Measurements from ENCODE around the gene GDF10.

GDF10 gene

GRCh38 chr10:47301833-47302232, 1.8 kb downstream of the GDF10 start:
- Histone ChIP-seq H3K36me3 (replicated peaks in 1 of 2; ENCODE audit: control insufficient read depth in 2 of 2, insufficient read depth in 2 of 2, low read length in 2 of 2) (no peaks in the 10 kb centered on the region), H2BK5ac (ENCODE audit: low read length) (no peak overlapping the region), H2AFZ (ENCODE audit: low read length) (no peak overlapping the region), H4K8ac (ENCODE audit: low read depth, low read length) (no peak overlapping the region), H2BK15ac (ENCODE audit: low read length) (no peak overlapping the region), H2AK5ac (ENCODE audit: low read depth, low read length) (no peak overlapping the region), H3K9me3 (replicated peaks in 1 of 2; ENCODE audit: control insufficient read depth in 2 of 2, insufficient read depth in 1 of 2, low read depth in 1 of 2, low read length in 2 of 2) (no peaks in the 10 kb centered on the region), H3K9ac (ENCODE audit: low read depth, low read length, poor library complexity) (no peak overlapping the region), H3K4me2 (ENCODE audit: insufficient read depth, low read length, poor library complexity, severe bottlenecking) (no peak overlapping the region), H3K18ac (ENCODE audit: low read length) (no peak overlapping the region), H3K23ac (ENCODE audit: low read depth, low read length, poor library complexity) (no peak overlapping the region), H4K91ac (ENCODE audit: low read depth, low read length, poor library complexity) (no peak overlapping the region), H2BK120ac (ENCODE audit: low read depth, low read length) (no peak overlapping the region), H3K27me3 (ENCODE audit: control insufficient read depth in 3 of 3, insufficient read depth in 3 of 3, low read depth in 1 of 3, low read length in 3 of 3) (peaks cover 0 to 53% (median 0%) of the 10 kb centered on the region in 3 experiments), H2BK12ac (ENCODE audit: low read length) (no peak overlapping the region), H3K4ac (ENCODE audit: low read length) (no peak overlapping the region), H3K14ac (ENCODE audit: low read length) (no peak overlapping the region), H3K27ac (replicated peaks; ENCODE audit: low read length) (no peak overlapping the region), H3K79me1 (ENCODE audit: low read depth, low read length) (no peaks in the 10 kb centered on the region), H3K4me3 (ENCODE audit: low read length in 2 of 2) (no peak overlapping the region), H3K4me1 (ENCODE audit: control insufficient read depth in 2 of 2, insufficient read depth in 1 of 2, low read depth in 1 of 2, low read length in 2 of 2) (peaks cover 10 to 18% of the 10 kb centered on the region in 2 donors)
- no peak for DNase-seq (ENCODE audit: low spot score)
- no CpG with 5 or more reads among the region's 2 CpGs for WGBS, 2 donors (ENCODE audit: extremely low coverage in 2 of 2, insufficient read length in 2 of 2, insufficient replicate concordance in 1 of 2)

DNA sequence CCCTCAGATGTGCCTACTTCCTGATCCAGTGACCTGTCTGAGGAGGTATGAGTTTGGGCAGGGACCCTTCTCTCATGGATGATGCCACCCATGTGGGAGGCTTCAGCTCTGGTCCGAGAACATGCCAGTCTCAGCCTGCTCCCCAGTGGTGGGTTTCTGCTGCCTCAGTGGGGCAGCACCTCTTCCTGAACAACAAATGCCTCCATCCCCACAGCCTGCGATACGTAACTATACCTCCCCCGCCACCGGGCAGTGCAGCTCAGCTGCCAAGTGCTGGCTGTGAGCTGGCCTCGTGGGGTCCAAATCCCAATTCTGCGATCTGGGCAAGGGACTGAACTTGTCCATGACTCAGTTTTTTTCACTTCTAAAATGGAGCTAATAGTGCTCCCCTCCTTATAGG, 3.1 kb downstream of the GDF10 start:
- Histone ChIP-seq H3K9me3 (replicated peaks in 1 of 2; ENCODE audit: control insufficient read depth in 2 of 2, insufficient read depth in 1 of 2, low read depth in 1 of 2, low read length in 2 of 2) (no peaks in the 10 kb centered on the region), H3K23ac (ENCODE audit: low read depth, low read length, poor library complexity) (no peak overlapping the region), H3K14ac (ENCODE audit: low read length) (peak overlapping the region; percentile 66), H4K91ac (ENCODE audit: low read depth, low read length, poor library complexity) (no peak overlapping the region), H3K4me1 (ENCODE audit: control insufficient read depth in 2 of 2, insufficient read depth in 1 of 2, low read depth in 1 of 2, low read length in 2 of 2) (peaks cover 5 to 10% of the 10 kb centered on the region in 2 donors), H2BK12ac (ENCODE audit: low read length) (no peak overlapping the region), H2BK15ac (ENCODE audit: low read length) (no peak overlapping the region), H3K79me1 (ENCODE audit: low read depth, low read length) (no peaks in the 10 kb centered on the region), H3K27me3 (ENCODE audit: control insufficient read depth in 3 of 3, insufficient read depth in 3 of 3, low read depth in 1 of 3, low read length in 3 of 3) (peaks cover 0 to 40% (median 0%) of the 10 kb centered on the region in 3 experiments), H3K36me3 (replicated peaks in 1 of 2; ENCODE audit: control insufficient read depth in 2 of 2, insufficient read depth in 2 of 2, low read length in 2 of 2) (no peaks in the 10 kb centered on the region), H3K27ac (replicated peaks; ENCODE audit: low read length) (no peak overlapping the region), H4K8ac (ENCODE audit: low read depth, low read length) (no peak overlapping the region), H3K9ac (ENCODE audit: low read depth, low read length, poor library complexity) (no peak overlapping the region), H3K18ac (ENCODE audit: low read length) (no peak overlapping the region), H3K4me3 (ENCODE audit: low read length in 2 of 2) (no peak overlapping the region), H2BK5ac (ENCODE audit: low read length) (no peak overlapping the region), H2BK120ac (ENCODE audit: low read depth, low read length) (no peak overlapping the region), H3K4ac (ENCODE audit: low read length) (no peak overlapping the region), H3K4me2 (ENCODE audit: insufficient read depth, low read length, poor library complexity, severe bottlenecking) (no peak overlapping the region), H2AK5ac (ENCODE audit: low read depth, low read length) (no peak overlapping the region), H2AFZ (ENCODE audit: low read length) (no peak overlapping the region)
- no peak for DNase-seq (ENCODE audit: low spot score)
- no CpG with 5 or more reads among the region's 7 CpGs for WGBS, 2 donors (ENCODE audit: extremely low coverage in 2 of 2, insufficient read length in 2 of 2, insufficient replicate concordance in 1 of 2)

DNA sequence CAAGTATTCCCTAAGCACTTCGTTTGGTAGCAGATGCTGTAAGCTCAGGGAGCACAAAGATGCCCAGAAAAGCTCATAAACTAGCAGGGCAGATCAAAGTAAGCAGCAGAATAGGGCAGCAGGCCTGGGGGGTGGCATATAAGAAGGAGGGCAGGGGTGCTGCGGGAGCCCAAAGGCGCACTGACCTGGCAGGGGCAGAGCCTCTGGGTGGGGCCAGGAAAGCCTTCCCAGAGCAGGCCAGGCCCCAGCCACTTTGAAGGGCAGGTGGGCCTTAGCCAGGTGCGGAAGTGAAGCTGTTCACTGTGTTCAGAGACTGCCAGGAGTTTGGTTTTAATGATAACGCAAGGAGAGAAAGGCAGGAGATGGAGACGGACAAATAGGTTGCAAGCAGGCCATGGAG, 3.9 kb downstream of the GDF10 start:
- Histone ChIP-seq H2BK5ac (ENCODE audit: low read length) (no peak overlapping the region), H4K91ac (ENCODE audit: low read depth, low read length, poor library complexity) (no peak overlapping the region), H3K4ac (ENCODE audit: low read length) (no peak overlapping the region), H3K18ac (ENCODE audit: low read length) (no peak overlapping the region), H3K4me2 (ENCODE audit: insufficient read depth, low read length, poor library complexity, severe bottlenecking) (no peak overlapping the region), H4K8ac (ENCODE audit: low read depth, low read length) (no peak overlapping the region), H3K79me1 (ENCODE audit: low read depth, low read length) (no peaks in the 10 kb centered on the region), H3K4me1 (ENCODE audit: control insufficient read depth in 2 of 2, insufficient read depth in 1 of 2, low read depth in 1 of 2, low read length in 2 of 2) (peaks cover 4 to 8% of the 10 kb centered on the region in 2 donors), H3K9ac (ENCODE audit: low read depth, low read length, poor library complexity) (no peak overlapping the region), H3K14ac (ENCODE audit: low read length) (no peak overlapping the region), H3K27me3 (ENCODE audit: control insufficient read depth in 3 of 3, insufficient read depth in 3 of 3, low read depth in 1 of 3, low read length in 3 of 3) (peaks cover 0 to 35% (median 0%) of the 10 kb centered on the region in 3 experiments), H3K27ac (replicated peaks; ENCODE audit: low read length) (no peak overlapping the region), H2BK15ac (ENCODE audit: low read length) (no peak overlapping the region), H2BK12ac (ENCODE audit: low read length) (no peak overlapping the region), H3K9me3 (replicated peaks in 1 of 2; ENCODE audit: control insufficient read depth in 2 of 2, insufficient read depth in 1 of 2, low read depth in 1 of 2, low read length in 2 of 2) (no peaks in the 10 kb centered on the region), H2BK120ac (ENCODE audit: low read depth, low read length) (no peak overlapping the region), H2AK5ac (ENCODE audit: low read depth, low read length) (no peak overlapping the region), H3K4me3 (ENCODE audit: low read length in 2 of 2) (no peak overlapping the region), H3K23ac (ENCODE audit: low read depth, low read length, poor library complexity) (peak overlapping the region; percentile 46), H2AFZ (ENCODE audit: low read length) (no peak overlapping the region), H3K36me3 (replicated peaks in 1 of 2; ENCODE audit: control insufficient read depth in 2 of 2, insufficient read depth in 2 of 2, low read length in 2 of 2) (no peaks in the 10 kb centered on the region)
- no peak for DNase-seq (ENCODE audit: low spot score)
- no CpG with 5 or more reads among the region's 6 CpGs for WGBS, 2 donors (ENCODE audit: extremely low coverage in 2 of 2, insufficient read length in 2 of 2, insufficient replicate concordance in 1 of 2)

DNA sequence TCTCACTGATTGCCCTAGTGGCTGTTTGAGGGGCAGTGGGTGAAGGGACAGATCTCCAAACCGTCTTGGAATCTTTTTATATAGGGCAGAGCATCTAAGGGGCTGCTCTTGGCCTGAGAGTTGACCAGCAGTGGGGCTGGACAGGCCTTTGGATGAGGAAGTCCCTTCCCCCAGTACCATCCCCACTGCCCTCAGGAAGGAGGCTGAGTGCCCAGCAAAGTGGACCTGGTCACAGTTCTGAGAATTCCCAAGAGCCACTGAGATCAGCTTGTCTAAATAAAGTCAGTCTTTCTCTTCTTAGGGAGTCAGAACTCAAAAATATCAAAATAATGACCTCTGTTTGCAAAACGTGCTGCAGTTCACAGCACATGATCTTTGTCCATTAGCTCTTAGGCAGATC, 5.6 kb downstream of the GDF10 start:
- DNase-seq (ENCODE audit: low spot score) = no peak
- no CpG with 5 or more reads among the region's 2 CpGs for WGBS, 2 donors (ENCODE audit: extremely low coverage in 2 of 2, insufficient read length in 2 of 2, insufficient replicate concordance in 1 of 2)
- H3K23ac ChIP-seq (ENCODE audit: low read depth, low read length, poor library complexity) = no peak overlapping the region
- no peaks in the 10 kb centered on the region for H3K79me1 ChIP-seq (ENCODE audit: low read depth, low read length)
- H3K4ac ChIP-seq (ENCODE audit: low read length) = no peak overlapping the region
- no peak overlapping the region for H2AK5ac ChIP-seq (ENCODE audit: low read depth, low read length)
- no peaks in the 10 kb centered on the region for H3K36me3 ChIP-seq (replicated peaks in 1 of 2; ENCODE audit: control insufficient read depth in 2 of 2, insufficient read depth in 2 of 2, low read length in 2 of 2)
- H4K91ac ChIP-seq (ENCODE audit: low read depth, low read length, poor library complexity) = no peak overlapping the region
- peaks cover 0 to 21% (median 0%) of the 10 kb centered on the region in 3 experiments for H3K27me3 ChIP-seq (ENCODE audit: control insufficient read depth in 3 of 3, insufficient read depth in 3 of 3, low read depth in 1 of 3, low read length in 3 of 3)
- H2BK15ac ChIP-seq (ENCODE audit: low read length) = no peak overlapping the region
- H3K27ac ChIP-seq (replicated peaks; ENCODE audit: low read length) = no peak overlapping the region
- H2BK5ac ChIP-seq (ENCODE audit: low read length) = no peak overlapping the region
- no peak overlapping the region for H3K14ac ChIP-seq (ENCODE audit: low read length)
- H3K9me3 ChIP-seq (replicated peaks in 1 of 2; ENCODE audit: control insufficient read depth in 2 of 2, insufficient read depth in 1 of 2, low read depth in 1 of 2, low read length in 2 of 2) = no peaks in the 10 kb centered on the region
- H3K4me2 ChIP-seq (ENCODE audit: insufficient read depth, low read length, poor library complexity, severe bottlenecking) = no peak overlapping the region
- H2BK120ac ChIP-seq (ENCODE audit: low read depth, low read length) = no peak overlapping the region
- H2AFZ ChIP-seq (ENCODE audit: low read length) = no peak overlapping the region
- no peak overlapping the region for H3K4me3 ChIP-seq (ENCODE audit: low read length in 2 of 2)
- H2BK12ac ChIP-seq (ENCODE audit: low read length) = no peak overlapping the region
- peaks cover 3 to 4% of the 10 kb centered on the region in 2 donors for H3K4me1 ChIP-seq (ENCODE audit: control insufficient read depth in 2 of 2, insufficient read depth in 1 of 2, low read depth in 1 of 2, low read length in 2 of 2)
- H3K18ac ChIP-seq (ENCODE audit: low read length) = no peak overlapping the region
- no peak overlapping the region for H4K8ac ChIP-seq (ENCODE audit: low read depth, low read length)
- no peak overlapping the region for H3K9ac ChIP-seq (ENCODE audit: low read depth, low read length, poor library complexity)

Data from neuronal stem cell (in vitro differentiated cells).